Measurements from ENCODE around the gene RBM20. TPM values are rescaled to one million over a fixed set of nuclear protein-coding genes. Genes with fewer than 3 reads are reported as not detected.
A peak's percentile ranks its signal among the peaks of the same experiment; 100 is the strongest.

The RBM20 gene
- total and polyA plus RNA-seq, 10 of the 15 experiments (the other 5 are each of a cell fraction or from before 2014, with no cell fraction given) = 0.04 to 0.26 (median 0.15) TPM

DNA sequence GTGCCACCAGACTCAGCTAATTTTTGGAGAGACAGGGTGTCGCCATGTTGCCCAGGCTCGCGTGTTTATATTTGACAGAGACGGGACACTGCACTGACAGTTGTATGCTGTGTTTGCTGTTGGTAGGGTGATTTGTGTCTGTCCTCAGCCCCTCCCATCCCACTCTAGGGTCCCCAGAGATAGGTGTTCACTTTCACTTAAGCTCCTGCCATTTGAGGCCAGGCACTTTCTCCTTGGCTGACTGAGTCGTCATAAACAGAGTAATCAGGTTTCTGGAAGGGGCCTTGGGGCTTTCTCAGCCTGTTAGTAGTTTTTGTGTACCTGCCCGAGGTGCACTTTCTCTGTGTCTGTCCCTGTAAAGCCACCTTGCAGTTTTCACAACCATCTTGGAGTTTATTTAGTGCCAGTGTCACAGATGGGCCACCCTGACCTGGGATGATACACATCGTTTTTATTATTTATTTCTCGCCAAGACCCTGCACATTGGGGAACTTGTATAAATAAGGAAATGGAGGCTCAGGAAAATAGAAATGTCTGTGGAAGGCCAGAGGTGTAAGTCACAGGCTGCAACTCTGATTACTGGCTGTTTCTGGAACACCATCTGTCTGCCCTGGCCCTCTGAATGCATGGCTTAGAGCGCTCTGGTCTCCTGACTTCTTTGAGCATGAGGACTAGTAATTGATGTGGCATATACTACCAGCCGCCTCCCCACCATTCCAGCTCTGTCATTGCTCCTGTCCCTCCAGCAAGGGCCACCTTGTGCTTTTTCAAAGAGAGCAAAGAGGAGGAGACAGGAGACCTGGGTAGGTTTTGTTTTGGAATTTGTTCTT, 145.7 kb downstream of the RBM20 start:
- no TSS peak for BruUV-seq (replicated peaks)
- ChIA-PET SMC1A (ENCODE audit: uncharacterized antibody, unreplicated experiment) (interaction anchor here (1.0 to 20.6 kb wide), 7 partner anchors 9 to 104 kb away, joined by 3 to 327 read pairs (median 7); no protein-coding TSS in a partner anchor), POLR2A (interaction anchor here (1.0 to 3.8 kb wide), 5 partner anchors 10 to 35 kb away, joined by 3 to 15 read pairs (median 4); no protein-coding TSS in a partner anchor), RAD21 (ENCODE audit: unreplicated experiment) (interaction anchor here (1.5 to 6.4 kb wide), 2 partner anchors 13 to 107 kb away, joined by 3 to 68 read pairs; no protein-coding TSS in a partner anchor), CTCF (interaction anchor here (1.1 to 7.0 kb wide), 6 partner anchors 8 to 42 kb away, joined by 3 to 48 read pairs (median 3); no protein-coding TSS in a partner anchor)
- intact Hi-C loops (cut with micrococcal nuclease; ENCODE audit: unreplicated experiment) (loop anchor here (5.0 kb wide), 1 partner anchor 43 kb away; no protein-coding TSS in a partner anchor), in situ Hi-C loops (cut with MboI) (no loop called here)
- H3K9me3 ChIP-seq (replicated peaks; ENCODE audit: control insufficient read depth, insufficient read depth, low read length) = no peaks in the 10 kb centered on the region
- H3K4me2 ChIP-seq (ENCODE audit: control insufficient read depth, insufficient read depth) = no peak overlapping the region
- H3K36me3 ChIP-seq (ENCODE audit: control insufficient read depth in 2 of 2, insufficient read depth in 2 of 2, low read length in 1 of 2) = no peaks in the 10 kb centered on the region
- H4K20me1 ChIP-seq (ENCODE audit: control insufficient read depth, insufficient read depth) = no peaks in the 10 kb centered on the region
- peaks cover 4% of the 10 kb centered on the region; the same call in 1 of the 2 replicates for H3K4me1 ChIP-seq (ENCODE audit: control insufficient read depth, insufficient read depth, low read length)
- TF ChIP-seq NR2F1 (conservative IDR thresholded peaks at IDR 0.05) (no peak), MEF2B (IDR thresholded peaks at IDR 0.05; ENCODE audit: partially characterized antibody, poor library complexity, severe bottlenecking) (peak; percentile 55), BHLHE40 (IDR thresholded peaks at IDR 0.05; ENCODE audit: borderline replicate concordance in 1 of 2, low read depth in 2 of 2, low read length in 1 of 2) (0 out of 4 replicates have a peak, but pooled peaks of 1 of the 2 experiments have one; percentile 4), TCF12 (IDR thresholded peaks at IDR 0.05; ENCODE audit: low read depth, low read length) (no peak), CREB1 (IDR thresholded peaks at IDR 0.05; ENCODE audit: low read depth) (no peak)
- TF ChIP-seq, protein P1, sequence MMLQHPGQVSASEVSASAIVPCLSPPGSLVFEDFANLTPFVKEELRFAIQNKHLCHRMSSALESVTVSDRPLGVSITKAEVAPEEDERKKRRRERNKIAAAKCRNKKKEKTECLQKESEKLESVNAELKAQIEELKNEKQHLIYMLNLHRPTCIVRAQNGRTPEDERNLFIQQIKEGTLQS (IDR thresholded peaks at IDR 0.05; ENCODE audit: borderline replicate concordance, extremely low read depth, low read depth, low read length) = no peak
- ATAC-seq (peak; percentile 77), DNase-seq (ENCODE audit: low read depth, low spot score) (no peak), FAIRE-seq (no peak)
- H3K9ac ChIP-seq (ENCODE audit: control insufficient read depth, insufficient read depth, low read length) = no peak overlapping the region
- H2AFZ ChIP-seq (ENCODE audit: control insufficient read depth, low read depth, low read length) = peak overlapping the region; percentile 35; the same call in 1 of the 2 replicates
- H3K27ac ChIP-seq (ENCODE audit: control insufficient read depth, insufficient read depth) = no peak overlapping the region
- WGBS (ENCODE audit: insufficient coverage, insufficient replicate concordance, low lambda C conversion rate, missing lambda C conversion rate) = 58% methylated on average over 10 of the region's 10 CpGs
- H3K27me3 ChIP-seq (replicated peaks in 1 of 2; ENCODE audit: control insufficient read depth in 2 of 2, insufficient read depth in 2 of 2, low read length in 1 of 2) = no peaks in the 10 kb centered on the region
- no peak overlapping the region for H3K4me3 ChIP-seq
- no peaks in the 10 kb centered on the region for H3K79me2 ChIP-seq (ENCODE audit: control insufficient read depth, insufficient read depth, low read length)

All from GM12878 (cell line).